H1 (cell line): Measurements from ENCODE around the gene KRCC1. TPM values are rescaled to one million over a fixed set of nuclear protein-coding genes. Genes with fewer than 3 reads are reported as not detected.

Experiments
- CTCF ChIA-PET: fragments of 300-600 bp; sonication (Branson Sonifier 250); formaldehyde crosslinking; loops from one replicate; lab custom pipeline; 2021; ENCODE audit not compliant: partially characterized antibody; lab: Charles Lee
- POLR2A ChIA-PET: fragments of 300-600 bp; sonication (Branson Sonifier 250); formaldehyde crosslinking; loops from one replicate; lab custom pipeline; 2021; ENCODE audit warnings: inconsistent platforms; ENCODE audit not compliant: partially characterized antibody; lab: Charles Lee
- DNase-seq, 2 experiments: peaks; one replicate each; pipeline versions ENCODE4 v3.0.0 to v3.0.0-alpha.2; 2010 to 2022; ENCODE audit warnings: low spot score in 2 of 2, low read depth in 1 of 2, mixed read lengths in 1 of 2
- FAIRE-seq: peaks from 2 replicates; lab custom pipeline; 2011; peaks lifted over from hg19 to GRCh38; lab: Jason Lieb, UNC
- H2AFZ ChIP-seq: 2 replicates; pipeline ENCODE4 v1.8.1; 2012; ENCODE audit warnings: low read length, inconsistent platforms
- H2AK5ac ChIP-seq: 2 replicates; pipeline ENCODE4 v1.6.1; 2013; ENCODE audit warnings: low read depth, low read length
- H2BK120ac ChIP-seq: replicated peaks from 2 replicates; pipeline ENCODE3; 2013; ENCODE audit warnings: low read depth, low read length, inconsistent platforms
- H2BK12ac ChIP-seq: 2 replicates; pipeline ENCODE4 v1.6.1; 2013; ENCODE audit warnings: low read depth, low read length
- H2BK15ac ChIP-seq: 2 replicates; pipeline ENCODE4 v1.6.1; 2013; ENCODE audit warnings: low read length
- H2BK20ac ChIP-seq: 2 replicates; pipeline ENCODE4 v1.6.1; 2013; ENCODE audit warnings: low read length
- H2BK5ac ChIP-seq: 2 replicates; pipeline ENCODE4 v1.6.1; 2013; ENCODE audit warnings: low read depth, low read length
- H3K14ac ChIP-seq: 2 replicates; pipeline ENCODE4 v1.6.1; 2013; ENCODE audit warnings: inconsistent platforms; ENCODE audit not compliant: insufficient read length
- H3K18ac ChIP-seq: 2 replicates; pipeline ENCODE4 v1.6.1; 2013; ENCODE audit warnings: low read length; ENCODE audit errors: extremely low read depth
- H3K23ac ChIP-seq: 2 replicates; pipeline ENCODE4 v1.6.1; 2013; ENCODE audit warnings: inconsistent platforms; ENCODE audit not compliant: insufficient read length
- H3K23me2 ChIP-seq: 2 replicates; pipeline ENCODE4 v1.6.1; 2013; ENCODE audit warnings: low read depth, low read length
- H3K27ac ChIP-seq: 2 replicates; pipeline ENCODE4 v1.6.1; 2011; ENCODE audit warnings: low read depth, low read length, inconsistent platforms
- H3K27me3 ChIP-seq, 4 experiments: replicated peaks in 1 of 4; 1 replicate in 1 of 4; 2 replicates in 3 of 4; pipeline versions ENCODE4 v1.6.1 to v1.8.1; 2011 to 2013; ENCODE audit warnings: low read length in 3 of 4, mild to moderate bottlenecking in 3 of 4, inconsistent platforms in 2 of 4, mixed read lengths in 2 of 4, moderate library complexity in 1 of 4; ENCODE audit not compliant: control insufficient read depth in 3 of 4, insufficient read depth in 3 of 4; ENCODE audit errors: extremely low read depth in 1 of 4
- H3K36me3 ChIP-seq, 4 experiments: 2 replicates each; pipeline versions ENCODE4 v1.6.1 to v1.8.1; 2011 to 2013; ENCODE audit warnings: mild to moderate bottlenecking in 4 of 4, low read length in 3 of 4, moderate library complexity in 2 of 4, control low read depth in 1 of 4, inconsistent platforms in 1 of 4; ENCODE audit not compliant: insufficient read depth in 4 of 4, control insufficient read depth in 2 of 4
- H3K4ac ChIP-seq: replicated peaks from 2 replicates; pipeline ENCODE3; 2013; ENCODE audit warnings: low read length, low read depth, mixed read lengths, inconsistent platforms; ENCODE audit not compliant: insufficient read length
- H3K4me1 ChIP-seq, 4 experiments: replicated peaks in 1 of 4; 1 replicate in 1 of 4; 2 replicates in 3 of 4; pipeline versions ENCODE4 v1.6.1 to v1.8.1; 2011 to 2013; ENCODE audit warnings: low read length in 3 of 4, inconsistent platforms in 2 of 4, mixed read lengths in 1 of 4; ENCODE audit not compliant: insufficient read depth in 4 of 4, control insufficient read depth in 3 of 4
- H3K4me2 ChIP-seq, 2 experiments: 2 replicates each; pipeline versions ENCODE4 v1.6.1 to v1.8.1; 2011 to 2013; ENCODE audit warnings: low read depth in 2 of 2, low read length in 2 of 2, control low read depth in 1 of 2, inconsistent platforms in 1 of 2, mild to moderate bottlenecking in 1 of 2; ENCODE audit not compliant: insufficient read depth in 1 of 2
- H3K4me3 ChIP-seq, 4 experiments: fragments of 200-600, 300-600 bp in 1 of 4; sonication (generic), shearing (Covaris generic), sonication (Bioruptor Twin) in 1 of 4; 2 replicates each; pipeline versions ENCODE4 v1.5.1 to v1.8.1; 2011 to 2016; ENCODE audit warnings: low read length in 4 of 4, low read depth in 3 of 4, control low read depth in 2 of 4, inconsistent platforms in 2 of 4, mild to moderate bottlenecking in 2 of 4, mixed read lengths in 1 of 4, moderate library complexity in 1 of 4; ENCODE audit not compliant: insufficient read depth in 2 of 4; ENCODE audit errors: extremely low read depth in 1 of 4
- H3K56ac ChIP-seq: replicated peaks from 2 replicates; pipeline ENCODE3; 2013; ENCODE audit warnings: low read depth, mild to moderate bottlenecking, mixed read lengths, low read length, inconsistent platforms; ENCODE audit not compliant: insufficient read length
- H3K79me1 ChIP-seq: 2 replicates; pipeline ENCODE4 v1.6.1; 2013; ENCODE audit warnings: low read depth, low read length, control low read depth
- H3K79me2 ChIP-seq, 2 experiments: 2 replicates each; pipeline versions ENCODE4 v1.6.1 to v1.8.1; 2012 to 2013; ENCODE audit warnings: low read length in 2 of 2, mild to moderate bottlenecking in 2 of 2, inconsistent platforms in 1 of 2; ENCODE audit not compliant: insufficient read depth in 2 of 2, control insufficient read depth in 1 of 2
- H3K9ac ChIP-seq, 4 experiments: replicated peaks in 1 of 4; 1 replicate in 1 of 4; 2 replicates in 3 of 4; pipeline versions ENCODE4 v1.6.1 to v1.8.1; 2011 to 2013; ENCODE audit warnings: low read depth in 3 of 4, low read length in 3 of 4, control low read depth in 2 of 4, mild to moderate bottlenecking in 2 of 4, moderate library complexity in 2 of 4, inconsistent platforms in 1 of 4; ENCODE audit errors: extremely low read depth in 1 of 4
- H3K9me3 ChIP-seq, 2 experiments: 2 replicates each; pipeline versions ENCODE4 v1.6.1 to v1.8.1; 2012 to 2013; ENCODE audit warnings: mild to moderate bottlenecking in 2 of 2, moderate library complexity in 2 of 2, control low read depth in 1 of 2, inconsistent platforms in 1 of 2, low read depth in 1 of 2, low read length in 1 of 2, mixed read lengths in 1 of 2; ENCODE audit not compliant: insufficient read depth in 2 of 2
- H4K20me1 ChIP-seq, 2 experiments: replicated peaks in 1 of 2; 2 replicates each; pipeline versions ENCODE3 to v1.8.1; 2011 to 2013; ENCODE audit warnings: inconsistent platforms in 2 of 2, low read length in 2 of 2, mild to moderate bottlenecking in 1 of 2; ENCODE audit not compliant: insufficient read depth in 2 of 2, control insufficient read depth in 1 of 2
- H4K5ac ChIP-seq: 2 replicates; pipeline ENCODE4 v1.6.1; 2013; ENCODE audit warnings: low read length, low read depth, mixed read lengths, inconsistent platforms; ENCODE audit not compliant: insufficient read length
- H4K8ac ChIP-seq: 2 replicates; pipeline ENCODE4 v1.8.0; 2013; ENCODE audit warnings: mild to moderate bottlenecking, moderate library complexity, low read length, inconsistent platforms; ENCODE audit not compliant: insufficient read depth; ENCODE audit errors: extremely low read depth
- H4K91ac ChIP-seq: replicated peaks from 2 replicates; pipeline ENCODE3; 2013; ENCODE audit warnings: low read length, mixed read lengths, inconsistent platforms; ENCODE audit not compliant: insufficient read length
- CBX5 ChIP-seq: fragments of 300-800, 300-1000 bp; sonication (generic); IDR thresholded peaks from 2 replicates; pipeline ENCODE4 v1.7.1; 2016; ENCODE audit warnings: antibody characterized with exemption, low read length, low read depth
- CTBP2 ChIP-seq: IDR thresholded peaks from 2 replicates; pipeline ENCODE4 v1.7.0; 2011; ENCODE audit warnings: borderline replicate concordance, mild to moderate bottlenecking, moderate library complexity, mixed read lengths, low read length; ENCODE audit not compliant: insufficient read depth, insufficient read length
- KDM4A ChIP-seq: IDR thresholded peaks from one replicate; pipeline ENCODE4 v1.7.1; 2012; ENCODE audit warnings: low read depth, mild to moderate bottlenecking, moderate library complexity, low read length, inconsistent platforms; ENCODE audit not compliant: severe bottlenecking
- NRF1 ChIP-seq: IDR thresholded peaks from 2 replicates; pipeline ENCODE4 v1.6.1; 2011; ENCODE audit warnings: mild to moderate bottlenecking, low read depth, low read length, improper control_type of control experiment
- POLR2A ChIP-seq, 2 experiments: IDR thresholded peaks; 1 replicate in 1 of 2; 2 replicates in 1 of 2; pipeline ENCODE4 v1.6.1; 2011; ENCODE audit warnings: low read depth in 2 of 2, low read length in 2 of 2, mild to moderate bottlenecking in 2 of 2; ENCODE audit errors: control extremely low read depth in 1 of 2
- POLR2AphosphoS5 ChIP-seq: IDR thresholded peaks from 2 replicates; pipeline ENCODE4 v1.6.1; 2011; ENCODE audit warnings: low read depth, low read length
- WGBS, 2 experiments: shearing (Covaris generic) in 1 of 2; methylation state at CpG; one replicate each; pipeline versions ENCODE4 v1.1.6 to v1.1.7; 2013 to 2015; ENCODE audit warnings: low lambda C conversion rate in 2 of 2, mixed read lengths in 2 of 2, inconsistent platforms in 1 of 2, low coverage in 1 of 2, missing lambda C conversion rate in 1 of 2; ENCODE audit not compliant: insufficient replicate concordance in 2 of 2, insufficient coverage in 1 of 2, insufficient read length in 1 of 2; ENCODE audit errors: extremely low coverage in 1 of 2, missing lambda C conversion rate in 1 of 2; 5-methylcytosine and 5-hydroxymethylcytosine counted together
- polyA plus RNA-seq, 7 experiments: library from polyadenylated mRNA; depleted of rRNA in 3 of 7; stranded (reverse) in 5 of 7; unstranded in 2 of 7; fragments of >200 nt in 5 of 7; fragments of 200-250 nt in 2 of 7; gene quantifications; 1 replicate in 5 of 7; 2 replicates in 1 of 7; 4 replicates in 1 of 7; pipeline versions ENCODE4 v1.2.1 to v1.2.3, GENCODE V29; 2011 to 2013; ENCODE audit warnings: missing spikeins in 2 of 7, mixed read lengths in 2 of 7
- total RNA-seq: library from RNA; stranded (reverse); fragmentation: NEBNext Ultra II Directional; extraction: Animal tissue kit (Norgen Biotek cat#: 25700); gene quantifications from 2 replicates; pipeline ENCODE4 v1.2.1, GENCODE V29; 2021

The KRCC1 gene
- total and polyA plus RNA-seq, 2 of the 8 experiments (the other 6 are each of a cell fraction or from before 2014, with no cell fraction given) = 5.1 to 8.5 TPM

GRCh38 chr2:88068044-88068443, 12.5 kb upstream of the KRCC1 start:
- no peak overlapping the region for H2BK5ac ChIP-seq
- no peak overlapping the region for H3K18ac ChIP-seq
- H3K14ac ChIP-seq = no peak overlapping the region
- no peak for TF ChIP-seq CTBP2
- TF ChIP-seq NRF1 = no peak
- no peak for TF ChIP-seq KDM4A
- no peak for TF ChIP-seq POLR2AphosphoS5
- TF ChIP-seq CBX5 = no peak
- TF ChIP-seq POLR2A (IDR thresholded peaks at IDR 0.05; ENCODE audit: control extremely low read depth in 1 of 2, low read depth in 2 of 2, low read length in 2 of 2) = no peak
- TF ChIP-seq, all 59 proteins: peak for 0
- H3K4me1 ChIP-seq = peaks cover 0 to 11% (median 0%) of the 10 kb centered on the region in 4 experiments; a peak in 1 of 7 replicates
- no peak overlapping the region for H2BK12ac ChIP-seq
- CTCF ChIA-PET = interaction anchor here (0.6 to 2.8 kb wide), 5 partner anchors 7 to 122 kb away, joined by 3 to 18 read pairs (median 3); no protein-coding TSS in a partner anchor
- no peak overlapping the region for H2BK120ac ChIP-seq
- FAIRE-seq = no peak
- no peaks in the 10 kb centered on the region for H3K27me3 ChIP-seq
- H3K79me2 ChIP-seq = no peaks in the 10 kb centered on the region
- H3K27ac ChIP-seq = no peak overlapping the region
- no peak overlapping the region for H2AFZ ChIP-seq
- no peaks in the 10 kb centered on the region for H4K20me1 ChIP-seq
- H3K4ac ChIP-seq = no peak overlapping the region
- DNase-seq = no peak
- H2AK5ac ChIP-seq = no peak overlapping the region
- no peak overlapping the region for H4K91ac ChIP-seq
- no peaks in the 10 kb centered on the region for H3K36me3 ChIP-seq
- no peak overlapping the region for H3K4me3 ChIP-seq
- no peak overlapping the region for H2BK20ac ChIP-seq
- H3K23ac ChIP-seq = no peak overlapping the region
- H4K5ac ChIP-seq = no peak overlapping the region
- H3K56ac ChIP-seq = no peak overlapping the region
- H4K8ac ChIP-seq = no peak overlapping the region
- POLR2A ChIA-PET = interaction anchor here (1.0 kb wide), 1 partner anchor 51 kb away, joined by 3 read pairs; no protein-coding TSS in a partner anchor
- no peaks in the 10 kb centered on the region for H3K23me2 ChIP-seq
- H2BK15ac ChIP-seq = no peak overlapping the region
- H3K9ac ChIP-seq = no peak overlapping the region
- no peak overlapping the region for H3K4me2 ChIP-seq
- no peaks in the 10 kb centered on the region for H3K79me1 ChIP-seq
- H3K9me3 ChIP-seq = no peaks in the 10 kb centered on the region
- WGBS, 2 experiments = 93% methylated on average over 2 of the region's 2 CpGs; no CpG with 5 or more reads in 1 of the 2 experiments
